IPS DF 6.9 (cell line): ENCODE results near the gene SMIM20.
"Not testable (repeated sequence)": the region's sequence is repeated elsewhere in the genome, so short reads cannot be mapped to it uniquely, and the experiment has no call there.

Experiments used
- DNase-seq: peaks from one replicate; pipeline ENCODE4 v3.0.0-alpha.2; 2013; ENCODE audit warnings: low read depth, low spot score
- H3K27ac ChIP-seq: one replicate; pipeline ENCODE4 v1.5.1; 2013; ENCODE audit warnings: low read length, control low read depth
- H3K27me3 ChIP-seq: 2 replicates; pipeline ENCODE4 v1.6.1; 2013; ENCODE audit warnings: mild to moderate bottlenecking, low read length; ENCODE audit not compliant: control insufficient read depth, insufficient read depth
- H3K36me3 ChIP-seq: 2 replicates; pipeline ENCODE4 v1.6.1; 2013; ENCODE audit warnings: low read length; ENCODE audit not compliant: control insufficient read depth, insufficient read depth
- H3K4me1 ChIP-seq: 2 replicates; pipeline ENCODE4 v1.6.1; 2013; ENCODE audit warnings: low read length; ENCODE audit not compliant: control insufficient read depth, insufficient read depth
- H3K4me3 ChIP-seq: 2 replicates; pipeline ENCODE4 v1.5.1; 2013; ENCODE audit warnings: mild to moderate bottlenecking, low read length
- H3K9me3 ChIP-seq: 2 replicates; pipeline ENCODE4 v1.6.1; 2013; ENCODE audit warnings: low read length, inconsistent platforms; ENCODE audit not compliant: control insufficient read depth, insufficient read depth
- WGBS: extraction: QIAGEN DNeasy Blood & Tissue Kit; methylation state at CpG from one replicate; pipeline ENCODE4 v1.1.7; 2013; ENCODE audit warnings: mixed read lengths, missing lambda C conversion rate; ENCODE audit not compliant: insufficient read length, insufficient coverage; 5-methylcytosine and 5-hydroxymethylcytosine counted together

The SMIM20 gene

DNA sequence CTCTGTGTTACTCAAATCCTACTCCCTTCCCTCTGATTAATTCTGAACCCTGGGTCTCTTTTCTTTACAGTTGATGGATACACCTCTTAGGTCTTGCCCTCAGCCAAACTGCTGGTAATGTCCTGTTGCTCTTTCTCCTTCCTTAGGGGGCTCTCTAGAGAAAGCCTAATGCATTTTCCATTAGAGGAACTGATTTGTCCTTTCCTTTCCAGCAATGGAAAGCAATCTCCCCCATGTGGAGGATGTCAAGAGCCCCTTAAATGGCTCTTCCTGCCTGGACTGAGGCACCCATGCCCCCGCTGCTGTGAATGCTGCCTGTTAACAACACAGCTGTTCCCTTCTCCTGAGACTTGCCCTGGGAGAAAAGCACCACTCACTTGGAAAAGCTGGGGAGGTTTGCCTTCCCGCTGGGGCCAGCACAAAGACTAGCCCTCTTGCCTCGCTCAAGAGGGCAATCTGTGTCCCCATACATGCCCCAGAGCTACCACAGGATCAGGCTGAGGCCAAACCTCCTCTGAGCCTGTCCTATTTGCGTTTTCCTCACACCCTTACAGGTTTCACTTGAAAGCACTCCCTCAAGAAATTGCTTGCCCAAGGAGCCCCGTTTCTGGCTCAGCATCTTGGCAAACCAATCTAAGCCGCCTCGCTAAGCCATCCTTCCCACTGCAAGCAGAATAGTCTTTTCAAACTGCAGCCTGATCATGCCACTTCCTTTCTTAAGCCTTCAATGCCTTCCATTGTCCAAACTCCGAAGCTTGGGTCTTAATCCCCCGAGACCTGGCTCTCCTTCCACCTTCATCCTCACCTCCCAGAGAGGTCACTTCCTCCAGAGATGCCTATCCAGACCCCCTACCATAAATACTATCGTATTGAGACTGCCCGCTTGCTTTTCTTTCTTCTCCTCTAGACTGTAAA lies 23.2 kb upstream of the SMIM20 start:
- H3K4me1 ChIP-seq, result peaks cover 4% of the 10 kb centered on the region; the same call in 1 of the 2 replicates
- WGBS, result no CpG with 5 or more reads among the region's 11 CpGs
- no peak overlapping the region for H3K4me3 ChIP-seq
- H3K9me3 ChIP-seq, result no peaks in the 10 kb centered on the region
- no peak for DNase-seq
- no peak overlapping the region for H3K27ac ChIP-seq
- no peaks in the 10 kb centered on the region for H3K27me3 ChIP-seq
- no peaks in the 10 kb centered on the region for H3K36me3 ChIP-seq

- Histone ChIP-seq H3K9me3 (no peaks in the 10 kb centered on the region), H3K36me3 (no peaks in the 10 kb centered on the region), H3K27ac (no peak overlapping the region), H3K4me1 (peaks cover 4% of the 10 kb centered on the region; the same call in 1 of the 2 replicates), H3K27me3 (no peaks in the 10 kb centered on the region), H3K4me3 (no peak overlapping the region)
- DNase-seq, result no peak
- WGBS, result no CpG with 5 or more reads among the region's 6 CpGs
Measured at GRCh38 chr4:25892796-25893195, 21.2 kb upstream of the SMIM20 start.

DNA sequence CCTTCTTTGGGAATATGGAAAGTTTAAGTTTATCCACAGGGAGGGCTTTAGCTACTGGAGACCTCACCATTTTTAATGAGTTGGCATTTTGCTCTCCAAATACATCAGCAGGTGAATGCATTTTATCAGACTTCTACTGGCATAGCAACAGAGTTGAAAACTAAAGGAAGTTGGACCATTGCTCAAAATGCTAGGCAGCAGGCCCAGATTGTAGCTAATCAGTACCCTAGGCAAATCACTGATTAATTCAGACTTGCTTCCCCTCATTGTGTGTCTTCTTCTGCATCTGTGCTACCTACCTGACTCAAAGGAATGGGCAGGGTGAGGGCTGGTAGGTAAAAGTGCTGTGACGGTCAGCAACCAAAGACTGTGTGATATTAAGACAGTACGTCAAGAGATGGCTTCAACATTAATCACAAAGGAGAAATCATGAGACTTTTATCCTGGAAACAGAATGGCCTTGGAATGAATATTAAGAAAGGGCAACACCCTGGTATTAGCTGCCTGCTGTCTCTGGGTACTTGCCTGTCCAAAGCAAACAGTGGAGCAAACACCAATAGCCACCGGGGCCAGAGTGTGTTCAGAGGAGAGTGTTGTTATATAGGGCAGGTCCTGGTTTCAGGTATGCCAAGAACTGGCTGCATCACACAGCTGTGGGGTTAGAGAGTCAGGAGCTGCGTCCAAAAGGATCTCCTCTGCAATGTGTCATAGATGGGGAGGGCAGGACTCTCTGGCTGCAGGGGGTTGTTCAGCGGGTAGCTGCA lies 17.1 kb upstream of the SMIM20 start:
- Histone ChIP-seq H3K4me3 (no peak overlapping the region), H3K27me3 (no peaks in the 10 kb centered on the region), H3K9me3 (no peaks in the 10 kb centered on the region), H3K4me1 (no peaks in the 10 kb centered on the region; the same call in 1 of the 2 replicates), H3K36me3 (no peaks in the 10 kb centered on the region), H3K27ac (no peak overlapping the region)
- WGBS, result no CpG with 5 or more reads among the region's 5 CpGs
- DNase-seq, result no peak

DNA sequence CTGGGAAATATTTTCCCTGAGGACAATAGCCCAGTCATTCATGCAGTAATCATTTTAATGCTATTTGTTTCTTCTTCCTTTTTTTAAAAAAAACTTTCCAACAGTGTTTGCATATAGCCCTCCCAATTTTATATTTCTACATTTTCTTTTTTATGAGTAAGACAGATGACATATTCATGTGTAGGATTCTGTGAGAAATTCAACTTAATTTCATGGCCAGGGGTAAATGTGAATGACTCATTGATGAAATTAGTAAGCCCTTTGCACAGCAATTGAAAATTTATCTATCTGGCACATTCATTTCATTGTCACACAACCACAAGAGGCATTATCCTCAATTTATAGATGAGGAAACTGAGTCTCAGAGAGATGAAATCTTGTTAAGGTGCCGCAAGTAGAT lies 13.7 kb upstream of the SMIM20 start:
- no peaks in the 10 kb centered on the region for H3K36me3 ChIP-seq
- no peak overlapping the region for H3K4me3 ChIP-seq
- no CpG with 5 or more reads among the region's 1 CpG for WGBS
- no peak overlapping the region for H3K27ac ChIP-seq
- no peak for DNase-seq
- H3K9me3 ChIP-seq, result no peaks in the 10 kb centered on the region
- H3K4me1 ChIP-seq, result no peaks in the 10 kb centered on the region
- no peaks in the 10 kb centered on the region for H3K27me3 ChIP-seq

GRCh38 chr4:25901030-25901430 lies 13.0 kb upstream of the SMIM20 start:
- H3K27ac ChIP-seq, result no peak overlapping the region
- no peaks in the 10 kb centered on the region for H3K36me3 ChIP-seq
- H3K9me3 ChIP-seq, result no peaks in the 10 kb centered on the region
- H3K4me1 ChIP-seq, result no peaks in the 10 kb centered on the region
- DNase-seq, result no peak
- no peak overlapping the region for H3K4me3 ChIP-seq
- no peaks in the 10 kb centered on the region for H3K27me3 ChIP-seq
- no CpG with 5 or more reads among the region's 10 CpGs for WGBS

DNA sequence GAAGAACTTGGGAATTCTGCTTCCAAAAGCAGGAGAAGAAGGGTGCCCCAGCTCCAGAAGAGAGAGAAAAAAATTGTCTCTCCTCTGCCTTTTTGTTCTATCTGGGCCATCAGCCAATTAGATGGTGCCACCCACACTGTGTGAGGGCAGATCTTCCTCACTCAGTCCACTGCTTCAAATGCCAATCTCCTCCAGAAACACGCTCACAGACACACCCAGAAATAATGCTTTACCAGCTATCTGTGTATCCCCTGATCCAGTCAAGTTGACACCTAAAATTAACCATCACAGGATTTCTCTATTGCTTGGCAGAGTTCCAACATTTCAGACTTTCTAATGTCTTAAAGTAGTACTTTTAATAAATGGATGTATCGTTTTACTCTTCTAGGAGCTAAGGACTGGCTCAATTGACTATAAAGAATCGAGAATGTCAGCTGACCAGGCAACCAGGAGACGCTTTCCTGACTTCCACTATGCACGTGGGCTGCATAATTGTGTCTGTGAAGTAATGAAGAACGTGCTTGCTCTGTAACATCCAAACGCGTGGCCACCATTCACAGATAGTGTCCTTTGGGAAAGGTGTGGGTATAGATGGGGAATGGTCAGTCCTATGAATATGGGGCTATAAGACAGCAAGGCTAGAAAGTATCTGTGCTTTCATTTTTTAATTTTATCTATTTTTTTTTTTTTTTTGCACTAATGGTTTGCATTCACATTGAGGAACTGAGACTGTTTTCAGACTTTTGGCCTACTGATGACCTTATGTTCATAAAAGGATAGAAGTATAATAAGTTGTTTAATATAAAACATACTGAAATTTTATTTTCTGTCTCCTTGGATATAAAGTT lies 9.9 kb upstream of the SMIM20 start:
- Histone ChIP-seq H3K36me3 (no peaks in the 10 kb centered on the region), H3K4me1 (no peaks in the 10 kb centered on the region), H3K9me3 (no peaks in the 10 kb centered on the region), H3K27me3 (no peaks in the 10 kb centered on the region), H3K4me3 (no peak overlapping the region), H3K27ac (no peak overlapping the region)
- no peak for DNase-seq
- no CpG with 5 or more reads among the region's 8 CpGs for WGBS

DNA sequence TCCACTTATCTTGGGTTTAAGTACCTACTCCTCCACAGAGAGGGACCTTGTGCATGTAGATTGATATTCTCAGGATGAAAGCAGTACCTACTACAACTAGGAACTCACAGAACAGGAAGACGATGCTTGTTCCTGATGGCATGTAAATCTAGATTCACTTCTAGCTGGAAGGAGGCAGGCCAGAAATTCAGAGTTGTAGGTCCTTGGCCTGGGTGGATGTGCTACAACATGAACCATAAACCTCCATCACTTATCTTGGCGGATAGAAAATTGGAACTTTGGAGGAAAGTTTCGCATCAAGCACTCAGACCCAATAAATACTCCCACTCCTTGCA lies 9.3 kb upstream of the SMIM20 start:
- Histone ChIP-seq H3K36me3 (no peaks in the 10 kb centered on the region), H3K9me3 (no peaks in the 10 kb centered on the region), H3K4me1 (no peaks in the 10 kb centered on the region), H3K4me3 (no peak overlapping the region), H3K27me3 (no peaks in the 10 kb centered on the region), H3K27ac (no peak overlapping the region)
- no CpG with 5 or more reads among the region's 3 CpGs for WGBS
- no peak for DNase-seq

DNA sequence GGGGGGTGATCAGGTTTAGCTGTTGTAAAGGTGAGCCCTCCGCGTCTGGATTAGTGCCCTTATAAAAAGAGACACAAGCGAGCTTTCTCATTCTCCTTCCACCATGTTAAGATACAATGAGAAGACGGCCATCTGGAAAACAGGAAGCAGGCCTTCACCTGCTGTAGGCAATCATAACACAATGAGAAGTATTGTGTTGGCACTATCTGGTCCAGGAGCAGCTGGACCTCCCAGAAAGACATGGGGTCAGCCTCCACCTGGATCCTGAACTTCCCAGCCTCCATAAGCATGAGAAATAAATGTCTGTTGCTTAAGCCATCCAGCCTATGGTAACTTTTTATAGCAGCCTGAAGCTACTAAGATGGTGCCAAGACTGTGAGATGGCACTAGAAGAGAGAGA lies 8.6 kb upstream of the SMIM20 start:
- Histone ChIP-seq H3K9me3 (no peaks in the 10 kb centered on the region), H3K4me3 (no peak overlapping the region), H3K27me3 (no peaks in the 10 kb centered on the region), H3K27ac (no peak overlapping the region), H3K4me1 (no peaks in the 10 kb centered on the region), H3K36me3 (no peaks in the 10 kb centered on the region)
- no peak for DNase-seq
- no CpG with 5 or more reads among the region's 4 CpGs for WGBS

DNA sequence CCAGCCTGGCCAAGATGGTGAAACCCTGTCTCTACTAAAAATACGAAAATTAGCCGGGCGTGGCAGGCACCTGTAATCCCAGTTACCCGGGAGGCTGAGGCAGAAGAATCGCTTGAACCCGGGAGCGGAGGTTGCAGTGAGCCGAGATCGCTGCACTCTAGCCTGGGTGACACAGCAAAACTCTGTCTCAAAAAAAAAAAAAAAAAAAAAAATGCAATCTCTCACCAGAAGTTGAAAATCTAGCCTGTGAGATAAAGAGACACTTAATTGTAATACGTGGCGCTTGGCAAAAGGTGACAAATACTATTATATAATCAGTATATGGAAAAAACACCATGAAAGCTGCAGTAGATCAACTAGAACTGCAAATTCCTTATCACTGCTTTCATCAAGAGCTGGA lies 7.9 kb upstream of the SMIM20 start:
- H3K27me3 ChIP-seq, H3K27ac ChIP-seq, H3K36me3 ChIP-seq, DNase-seq, H3K4me1 ChIP-seq, H3K9me3 ChIP-seq, H3K4me3 ChIP-seq: not testable (repeated sequence)
- no CpG with 5 or more reads among the region's 11 CpGs for WGBS

DNA sequence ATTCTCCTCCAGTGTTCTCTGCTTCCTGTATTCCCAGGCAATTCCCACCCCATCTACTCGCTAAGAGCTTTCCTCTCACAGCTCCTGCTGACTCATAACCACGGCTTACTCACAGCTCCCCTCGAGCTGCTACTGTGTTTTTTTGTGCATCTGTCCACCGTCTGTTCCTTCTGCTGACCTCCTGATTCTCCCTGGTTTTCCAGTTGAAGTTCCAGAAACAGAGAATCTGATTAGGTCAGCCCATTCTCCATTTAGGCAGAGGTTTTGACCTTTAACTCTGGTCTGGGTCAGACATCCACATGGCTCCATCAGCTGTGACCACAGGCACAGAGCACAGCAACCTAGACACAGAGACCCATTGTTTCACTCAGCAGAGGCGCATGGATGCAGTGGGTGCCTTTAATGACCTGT lies 5.5 kb upstream of the SMIM20 start:
- Histone ChIP-seq H3K27me3 (no peaks in the 10 kb centered on the region), H3K4me3 (no peak overlapping the region), H3K27ac (no peak overlapping the region), H3K4me1 (peaks cover 2% of the 10 kb centered on the region; the same call in 1 of the 2 replicates), H3K36me3 (no peaks in the 10 kb centered on the region), H3K9me3 (no peaks in the 10 kb centered on the region)
- DNase-seq, result no peak
- WGBS, result no CpG with 5 or more reads among the region's 5 CpGs
